GM19395 (cell line): ENCODE results near the gene METTL22.

Experiments used
- ATAC-seq: cut with Tn5 transposase; IDR thresholded peaks from one replicate; pipeline ENCODE4 v1.9.1; 2021; ENCODE audit warnings: mild to moderate bottlenecking, moderate library complexity; ENCODE audit not compliant: unreplicated experiment

The METTL22 gene

GRCh38 chr16:8663192-8664089, 41.9 kb downstream of the METTL22 start:
- ATAC-seq: no peak

- ATAC-seq: no peak
Observed at GRCh38 chr16:8665529-8665928, 44.0 kb downstream of the METTL22 start.

GRCh38 chr16:8667492-8667891, 46.0 kb downstream of the METTL22 start:
- no peak for ATAC-seq

GRCh38 chr16:8668113-8668512, 46.6 kb downstream of the METTL22 start:
- no peak for ATAC-seq

- ATAC-seq: no peak
Observed at GRCh38 chr16:8669481-8669880, 48.0 kb downstream of the METTL22 start.

GRCh38 chr16:8670014-8670560, 48.6 kb downstream of the METTL22 start:
- no peak for ATAC-seq

GRCh38 chr16:8673611-8674412, 52.3 kb downstream of the METTL22 start:
- ATAC-seq: peak; percentile 72

GRCh38 chr16:8674413-8675022, 53.0 kb downstream of the METTL22 start, which contains the start of gene ABAT:
TSS of gene ABAT (plus strand) at chr16:8674617. CDS start at chr16:8735740, 61,123 bp downstream.
- ATAC-seq: peak; percentile 99

GRCh38 chr16:8675183-8676159, 54.0 kb downstream of the METTL22 start:
- ATAC-seq: no peak

GRCh38 chr16:8676160-8676547, 54.7 kb downstream of the METTL22 start:
- ATAC-seq: no peak

GRCh38 chr16:8676737-8677375, 55.4 kb downstream of the METTL22 start:
- no peak for ATAC-seq

GRCh38 chr16:8677481-8677880, 56.0 kb downstream of the METTL22 start:
- ATAC-seq: no peak

GRCh38 chr16:8678068-8678927, 56.8 kb downstream of the METTL22 start:
- ATAC-seq: no peak

GRCh38 chr16:8679151-8679550, 57.7 kb downstream of the METTL22 start:
- ATAC-seq: no peak

GRCh38 chr16:8682551-8683259, 61.2 kb downstream of the METTL22 start:
- no peak for ATAC-seq

GRCh38 chr16:8683640-8684039, 62.1 kb downstream of the METTL22 start:
- no peak for ATAC-seq

- ATAC-seq: no peak
Observed at GRCh38 chr16:8685617-8686016, 64.1 kb downstream of the METTL22 start.
